H1 (cell line): ENCODE data around the gene GPN2. TPM values are rescaled to one million over a fixed set of nuclear protein-coding genes. Genes with fewer than 3 reads are reported as not detected.

Source experiments
- BRCA1 ChIP-seq: IDR thresholded peaks from 2 replicates; pipeline ENCODE4 v1.6.1; 2012; ENCODE audit warnings: low read depth, low read length, improper control_type of control experiment
- CEBPB ChIP-seq: IDR thresholded peaks from 2 replicates; pipeline ENCODE4 v1.6.1; 2012; ENCODE audit warnings: low read depth, low read length
- E2F6 ChIP-seq: IDR thresholded peaks from 2 replicates; pipeline ENCODE4 v1.6.1; 2012; ENCODE audit warnings: inconsistent platforms
- HDAC6 ChIP-seq: IDR thresholded peaks from one replicate; pipeline ENCODE4 v1.7.1; 2012; ENCODE audit warnings: low read depth, mild to moderate bottlenecking, inconsistent platforms, low read length, moderate library complexity
- MAFK ChIP-seq: IDR thresholded peaks from 2 replicates; pipeline ENCODE4 v1.6.1; 2012; ENCODE audit warnings: low read depth, mild to moderate bottlenecking, improper control_type of control experiment, low read length
- RAD21 ChIP-seq, 2 experiments: IDR thresholded peaks in 1 of 2; conservative IDR thresholded peaks in 1 of 2; 2 replicates each; pipeline ENCODE4 v1.6.1; 2011; ENCODE audit warnings: low read depth in 2 of 2, low read length in 2 of 2, improper control_type of control experiment in 1 of 2, inconsistent platforms in 1 of 2, mild to moderate bottlenecking in 1 of 2, moderate library complexity in 1 of 2
- SIX5 ChIP-seq: IDR thresholded peaks from 2 replicates; pipeline ENCODE4 v1.6.1; 2011; ENCODE audit warnings: mild to moderate bottlenecking, low read depth, low read length
- SP4 ChIP-seq: IDR thresholded peaks from 2 replicates; pipeline ENCODE4 v1.6.1; 2012; ENCODE audit warnings: low read length, inconsistent platforms
- SUZ12 ChIP-seq: fragments of 200-600 bp; sonication (generic); IDR thresholded peaks from 2 replicates; pipeline ENCODE4 v1.6.1; 2012; ENCODE audit warnings: mild to moderate bottlenecking, inconsistent platforms, low read length, moderate library complexity, mixed read lengths
- TAF1 ChIP-seq: IDR thresholded peaks from 2 replicates; pipeline ENCODE4 v1.6.1; 2011; ENCODE audit warnings: mild to moderate bottlenecking, low read depth, low read length
- USF2 ChIP-seq: IDR thresholded peaks from 2 replicates; pipeline ENCODE4 v1.6.1; 2011; ENCODE audit warnings: low read length, improper control_type of control experiment
- polyA plus RNA-seq, 7 experiments: library from polyadenylated mRNA; depleted of rRNA in 3 of 7; stranded (reverse) in 5 of 7; unstranded in 2 of 7; fragments of >200 nt in 5 of 7; fragments of 200-250 nt in 2 of 7; gene quantifications; 1 replicate in 5 of 7; 2 replicates in 1 of 7; 4 replicates in 1 of 7; pipeline versions ENCODE4 v1.2.1 to v1.2.3, GENCODE V29; 2011 to 2013; ENCODE audit warnings: missing spikeins in 2 of 7, mixed read lengths in 2 of 7
- total RNA-seq: library from RNA; stranded (reverse); fragmentation: NEBNext Ultra II Directional; extraction: Animal tissue kit (Norgen Biotek cat#: 25700); gene quantifications from 2 replicates; pipeline ENCODE4 v1.2.1, GENCODE V29; 2021

GPN2 gene
- total and polyA plus RNA-seq, 2 of the 8 experiments (the other 6 are each of a cell fraction or from before 2014, with no cell fraction given), result 27.3 to 36.8 TPM

GRCh38 chr1:26900001-26900814, 10.1 kb upstream of the GPN2 start, which contains the start of gene GPATCH3 (continued):
- peak; percentile 92 for TF ChIP-seq USF2
- TF ChIP-seq TAF1, result peak; percentile 99
- no peak for TF ChIP-seq SUZ12
- peak; percentile 96 for TF ChIP-seq BRCA1
- TF ChIP-seq RAD21 (IDR thresholded peaks at IDR 0.05 in 1 of 2, conservative IDR thresholded peaks at IDR 0.05 in 1 of 2; ENCODE audit: low read depth in 2 of 2, low read length in 2 of 2), result no peak
- no peak for TF ChIP-seq MAFK
- TF ChIP-seq CEBPB, result 0 out of 2 replicates have a peak, but pooled peaks have one; percentile 16
- TF ChIP-seq HDAC6, result no peak
- TF ChIP-seq SP4, result peak; percentile 96
- no peak for TF ChIP-seq E2F6
- TF ChIP-seq SIX5, result peak; percentile 2; the same call in 1 of the 2 replicates
- TF ChIP-seq, all 59 proteins: peak for 24
